ENCODE measurements around the gene PKD1.

- TF ChIP-seq WT1 (tag by site-specific recombination; IDR thresholded peaks at IDR 0.05) (no peak), ZNF394 (tag by site-specific recombination; IDR thresholded peaks at IDR 0.05; ENCODE audit: borderline replicate concordance) (no peak)
Measured at GRCh38 chr16:2184962-2185361, 49.3 kb upstream of the PKD1 start.
